GM12874 (cell line): Measurements from ENCODE around the gene MRPL57.

Source experiments
- CTCF ChIP-seq: IDR thresholded peaks from 2 replicates; pipeline ENCODE4 v1.5.1; 2011; ENCODE audit warnings: low read depth, mild to moderate bottlenecking, control low read depth, low read length, moderate library complexity; ENCODE audit not compliant: insufficient read depth

The MRPL57 gene

DNA sequence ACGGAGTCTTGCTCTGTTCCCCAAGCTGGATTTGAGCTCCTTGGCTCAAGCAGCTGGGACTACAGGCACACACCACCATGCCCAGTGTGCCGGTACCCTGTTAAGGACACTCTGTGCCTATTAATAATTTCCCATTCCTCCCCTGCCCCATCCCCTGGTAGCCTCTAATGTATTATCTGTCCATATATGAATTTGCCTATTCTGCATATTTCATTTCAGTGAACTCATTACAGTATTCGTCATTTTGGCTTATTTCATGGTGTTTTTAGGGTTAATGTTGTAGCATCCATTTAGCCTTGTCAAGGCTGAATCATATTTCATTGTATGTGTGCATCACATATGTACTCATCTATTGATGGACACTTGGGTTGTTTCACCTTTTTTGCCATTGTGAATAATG, 33.7 kb upstream of the MRPL57 start:
- no peak for TF ChIP-seq CTCF

- TF ChIP-seq CTCF: no peak
Measured at GRCh38 chr13:21147827-21148226, 28.6 kb upstream of the MRPL57 start.

GRCh38 chr13:21148557-21149258, 27.8 kb upstream of the MRPL57 start:
- no peak for TF ChIP-seq CTCF

DNA sequence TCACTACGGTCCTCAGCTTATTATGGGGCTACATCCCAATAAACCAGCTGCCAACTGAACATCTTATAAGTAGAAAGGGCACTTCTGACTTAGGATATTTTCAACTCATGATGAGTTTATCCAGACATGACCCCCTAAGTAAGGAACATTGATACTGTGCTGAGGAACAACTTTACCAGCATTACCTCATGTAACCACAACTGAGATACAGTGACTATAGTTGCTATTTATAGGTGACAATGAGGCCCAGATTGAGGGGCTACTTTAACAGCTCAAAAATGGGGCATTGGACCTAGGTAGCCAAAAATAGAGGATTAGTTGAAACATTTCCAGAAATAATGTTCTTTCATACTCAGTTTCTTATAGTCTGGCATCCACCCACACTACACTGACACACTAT, 26.9 kb upstream of the MRPL57 start:
- no peak for TF ChIP-seq CTCF

GRCh38 chr13:21150013-21150412, 26.4 kb upstream of the MRPL57 start:
- TF ChIP-seq CTCF: no peak

DNA sequence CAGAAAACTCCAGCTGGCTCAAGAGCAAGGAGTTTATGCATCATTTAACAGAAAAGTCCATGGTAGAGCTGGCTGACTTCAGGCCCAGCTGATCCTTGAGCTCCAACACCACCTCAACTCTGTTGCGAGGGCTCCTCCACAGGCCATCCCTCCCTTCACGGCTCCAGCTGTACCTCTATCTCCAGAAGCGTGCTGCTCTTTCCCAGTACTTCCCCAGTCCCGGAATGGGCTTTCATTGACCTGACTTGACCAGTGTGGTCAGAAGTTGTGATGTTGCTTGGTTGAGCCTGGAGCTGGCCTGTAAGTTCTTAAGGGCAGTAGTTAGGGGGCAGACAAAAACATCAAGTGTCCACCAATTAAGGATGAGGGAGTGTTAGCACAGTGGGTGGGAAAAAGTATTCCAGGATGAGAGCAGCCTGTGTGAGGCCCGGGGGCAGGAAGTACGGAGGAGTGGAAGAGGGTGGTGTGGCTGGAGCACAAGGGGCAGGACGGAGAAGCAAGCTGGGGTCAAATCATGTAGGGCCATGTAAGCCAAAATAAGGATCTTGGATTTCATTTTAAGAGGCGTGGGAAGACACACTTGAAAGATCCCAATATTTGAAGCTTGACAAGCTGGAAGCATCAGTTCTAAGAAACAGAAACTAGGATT, 24.1 kb upstream of the MRPL57 start:
- no peak for TF ChIP-seq CTCF

DNA sequence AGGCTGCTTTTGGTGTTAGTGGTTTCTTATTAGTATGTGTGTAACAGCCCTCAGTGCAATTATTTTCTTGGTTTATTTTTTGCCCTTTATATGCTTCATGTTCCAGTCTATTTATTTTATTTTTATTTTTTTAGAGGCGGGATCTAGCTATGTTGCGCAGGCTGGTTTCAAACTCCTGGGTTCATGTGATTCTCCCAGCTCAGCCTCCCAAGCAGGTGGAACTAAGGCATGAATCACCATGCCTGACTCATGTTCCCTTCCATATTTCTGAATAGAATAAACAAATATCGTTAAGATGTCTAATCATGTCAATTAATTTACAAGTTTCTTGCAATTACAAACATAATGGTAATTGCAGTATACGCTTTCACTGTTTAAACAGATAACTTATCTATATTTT, 11.8 kb upstream of the MRPL57 start:
- TF ChIP-seq CTCF: no peak
